Ovary (tissue), 9 donors: Measurements from ENCODE around the gene STAB1. TPM values are rescaled to one million over a fixed set of nuclear protein-coding genes. Genes with fewer than 3 reads are reported as not detected.

Source experiments
- DNase-seq, 5 donors: peaks; one replicate each; pipeline ENCODE4 v3.0.0-alpha.2; 2019 to 2020
- H3K27ac ChIP-seq, 2 donors: fragments of 200-600 bp; one replicate each; pipeline versions ENCODE4 v1.5.1 to v1.8.0; 2019 to 2022
- H3K27me3 ChIP-seq: fragments of 200-600 bp; one replicate; pipeline ENCODE4 v1.8.0; 2022
- H3K36me3 ChIP-seq: fragments of 200-600 bp; sonication (generic); one replicate; pipeline ENCODE4 v1.5.1; 2019
- H3K4me1 ChIP-seq: one replicate; pipeline ENCODE4 v1.8.1; 2013; ENCODE audit warnings: mild to moderate bottlenecking, moderate library complexity; ENCODE audit not compliant: insufficient read depth
- H3K4me3 ChIP-seq: fragments of 200-600 bp; sonication (generic); one replicate; pipeline ENCODE4 v1.5.1; 2017
- H3K9me3 ChIP-seq, 2 donors: fragments of 200-600 bp in 1 of 2; sonication (generic) in 1 of 2; one replicate each; pipeline versions ENCODE4 v1.5.1 to v1.8.1; 2013 to 2019; ENCODE audit warnings: mild to moderate bottlenecking in 1 of 2, moderate library complexity in 1 of 2
- CTCF ChIP-seq, 3 donors: fragments of 450-650 bp in 2 of 3; fragments of 200-600 bp in 1 of 3; IDR thresholded peaks; one replicate each; pipeline versions ENCODE4 v1.5.1 to v1.8.0; 2016 to 2022; ENCODE audit warnings: antibody characterized with exemption in 3 of 3, mild to moderate bottlenecking in 1 of 3
- EP300 ChIP-seq: sonication (generic); formaldehyde crosslinking; IDR thresholded peaks from one replicate; pipeline ENCODE4 v1.6.1; 2017; ENCODE audit warnings: antibody characterized with exemption
- POLR2A ChIP-seq: fragments of 450-650 bp; IDR thresholded peaks from one replicate; pipeline ENCODE4 v1.6.1; 2017; ENCODE audit warnings: antibody characterized with exemption, mild to moderate bottlenecking, moderate library complexity
- WGBS, 3 donors: extraction: QIAGEN DNeasy Blood & Tissue Kit in 1 of 3; methylation state at CpG; one replicate each; pipeline versions ENCODE4 v1.1.5 to v1.1.7; 2013 to 2017; 5-methylcytosine and 5-hydroxymethylcytosine counted together
- intact Hi-C, 4 donors: fragments of 100-400 bp; cut with DNase I; formaldehyde crosslinking; loops; one replicate each; pipeline versions ENCODE4 v1.11.0 to v1.15.1; 2022 to 2023
- polyA plus RNA-seq, 2 donors: library from polyadenylated mRNA; stranded (reverse); fragments of 200-250 nt in 1 of 2; fragments of 350-450 nt in 1 of 2; fragmentation: Illumina TruSeq in 1 of 2; extraction: RNeasy Lipid Tissue Mini Kit (QIAGEN cat#74804) in 1 of 2; gene quantifications; one replicate each; pipeline ENCODE4 v1.2.3, GENCODE V29; 2013 to 2014
- total RNA-seq, 7 donors: library from RNA; depleted of rRNA in 2 of 7; stranded (reverse); fragments of >200 nt in 2 of 7; fragmentation: NEBNext Ultra II Directional in 3 of 7; extraction: Animal tissue kit (Norgen Biotek cat#: 25700) in 3 of 7; gene quantifications; one replicate each; pipeline versions ENCODE4 v1.1.0 to v1.2.4, GENCODE V29; 2016 to 2023
- donor health status: DM: no; HTN: no; CAD: no; lungs with moderate emphysema.
- donor health status: DM: no; HTN: no; CAD: no.
- donor health status: Bipolar disorder and iron deficiency.
- donor health status: DM: yes; HTN: yes; CAD: no.
- donor health status: DM: no; HTN: no; CAD: no.
- donor health status: DM: yes; HTN: yes; CAD: no.

The STAB1 gene
- total and polyA plus RNA-seq, 9 donors: 21.4 to 114 (median 47.5) TPM

- Histone ChIP-seq H3K9me3 (no peaks in the 10 kb centered on the region), H3K27me3 (no peaks in the 10 kb centered on the region), H3K36me3 (no peaks in the 10 kb centered on the region), H3K27ac (no peak overlapping the region), H3K4me1 (peaks cover 1% of the 10 kb centered on the region), H3K4me3 (no peak overlapping the region)
- WGBS, 3 donors: 31 to 47% (median 35%) methylated on average over 5 of the region's 5 CpGs
- intact Hi-C loops: no loop called here
- DNase-seq: no peak
- TF ChIP-seq POLR2A: no peak
- TF ChIP-seq EP300: no peak
These were observed 26.1 kb upstream of the STAB1 start for GRCh38 chr3:52469001-52469400.

DNA sequence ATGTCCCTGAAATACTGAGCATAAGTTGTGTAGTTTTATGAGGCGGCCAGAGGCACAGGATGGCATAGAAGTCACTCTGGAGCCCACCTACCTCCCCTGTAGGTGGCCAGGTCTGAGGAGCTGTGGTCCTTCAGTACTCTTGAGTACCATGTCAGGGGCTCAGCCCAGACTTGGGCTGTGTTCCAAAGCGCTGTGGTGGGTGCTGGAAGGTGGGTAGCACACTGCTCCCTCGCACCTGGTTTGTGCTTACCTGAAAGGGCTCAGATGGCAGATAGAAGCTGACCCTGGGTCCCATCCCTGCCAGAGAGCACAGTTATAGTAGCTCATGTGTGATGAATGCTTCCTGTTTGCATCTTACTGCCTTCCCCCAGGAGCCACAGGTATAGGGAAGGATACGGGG is 24.2 kb upstream of the STAB1 start:
- Histone ChIP-seq H3K4me3 (no peak overlapping the region), H3K36me3 (no peaks in the 10 kb centered on the region), H3K9me3 (no peaks in the 10 kb centered on the region), H3K27ac (no peak overlapping the region), H3K27me3 (no peaks in the 10 kb centered on the region), H3K4me1 (peaks cover 1% of the 10 kb centered on the region)
- intact Hi-C loops: no loop called here
- TF ChIP-seq EP300: no peak
- DNase-seq: no peak
- WGBS, 3 donors: 96 to 98% (median 98%) methylated on average over 4 of the region's 4 CpGs

GRCh38 chr3:52471371-52472238 is 23.5 kb upstream of the STAB1 start:
- Histone ChIP-seq H3K36me3 (no peaks in the 10 kb centered on the region), H3K27me3 (no peaks in the 10 kb centered on the region), H3K4me3 (no peak overlapping the region), H3K9me3 (no peaks in the 10 kb centered on the region), H3K27ac (no peak overlapping the region), H3K4me1 (peaks cover 1% of the 10 kb centered on the region)
- intact Hi-C loops: no loop called here
- WGBS, 3 donors: 66 to 73% (median 66%) methylated on average over 25 to 26 of the region's 26 CpGs
- TF ChIP-seq EP300 (no peak), CTCF (IDR thresholded peaks at IDR 0.05) (peak; percentile 31 to 46 (median 37))
- DNase-seq: peak in 2 of 5 donors; percentile 60 to 71

DNA sequence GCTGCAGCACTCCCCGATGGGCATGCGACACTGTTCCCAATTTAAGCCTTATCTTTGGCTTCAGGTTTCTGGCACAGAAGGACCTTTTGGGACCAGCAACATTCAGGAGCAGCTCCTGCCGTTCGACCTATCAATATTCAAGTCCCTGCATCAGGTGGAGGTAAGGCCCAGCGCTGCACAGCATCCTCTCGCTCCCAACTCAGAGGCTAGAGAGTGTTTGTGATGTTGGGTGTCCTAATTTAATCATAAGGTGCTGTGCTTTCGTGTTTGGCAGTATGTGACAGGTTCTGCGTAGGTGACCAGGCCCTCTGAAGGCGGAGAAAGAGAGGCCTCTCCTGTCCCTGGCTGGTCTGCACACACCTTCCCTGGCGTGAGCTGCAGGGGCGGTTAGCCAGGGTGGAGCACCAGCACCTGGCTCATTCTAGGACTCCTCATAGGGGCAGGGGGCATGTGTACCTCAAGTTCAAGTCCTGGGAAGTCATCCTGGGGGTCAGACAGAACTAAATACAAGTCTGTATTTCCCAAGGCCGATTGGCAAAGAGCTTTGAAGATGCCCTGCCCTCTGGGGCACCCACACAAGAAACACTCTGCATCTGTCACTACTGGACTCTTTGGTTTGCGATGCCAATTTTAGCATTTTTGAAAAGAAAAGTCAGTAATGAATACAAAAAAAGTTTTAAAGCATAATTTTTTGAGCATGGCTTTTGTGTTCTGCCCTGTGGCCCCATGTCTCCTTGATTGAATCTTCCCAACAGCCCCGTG is 22.7 kb upstream of the STAB1 start:
- H3K27me3 ChIP-seq: no peaks in the 10 kb centered on the region
- TF ChIP-seq CTCF (IDR thresholded peaks at IDR 0.05) (no peak), POLR2A (no peak), EP300 (no peak)
- H3K4me3 ChIP-seq: no peak overlapping the region
- DNase-seq: no peak
- H3K9me3 ChIP-seq: no peaks in the 10 kb centered on the region
- H3K4me1 ChIP-seq: peaks cover 1% of the 10 kb centered on the region
- 75 to 80% (median 76%) methylated on average over 14 of the region's 14 CpGs for WGBS, 3 donors
- no peak overlapping the region for H3K27ac ChIP-seq
- no peaks in the 10 kb centered on the region for H3K36me3 ChIP-seq
- intact Hi-C loops: no loop called here

GRCh38 chr3:52473026-52473425 is 22.1 kb upstream of the STAB1 start:
- H3K36me3 ChIP-seq: no peaks in the 10 kb centered on the region
- H3K27ac ChIP-seq: no peak overlapping the region
- no peaks in the 10 kb centered on the region for H3K27me3 ChIP-seq
- H3K4me1 ChIP-seq: peaks cover 1% of the 10 kb centered on the region
- H3K9me3 ChIP-seq: no peaks in the 10 kb centered on the region
- H3K4me3 ChIP-seq: no peak overlapping the region
- intact Hi-C loops: no loop called here
- no peak for DNase-seq
- WGBS, 3 donors: 83 to 91% (median 88%) methylated on average over 5 of the region's 5 CpGs
- TF ChIP-seq EP300: no peak
- TF ChIP-seq CTCF (IDR thresholded peaks at IDR 0.05): no peak
- TF ChIP-seq POLR2A: no peak
